Psoas muscle (tissue), 8 donors: ENCODE measurements around the gene CES3. TPM values are rescaled to one million over a fixed set of nuclear protein-coding genes. Genes with fewer than 3 reads are reported as not detected.

ENCODE experiments used
- ATAC-seq, 4 donors: fragments of 200-7000 bp; cut with Tn5 transposase; one replicate each; pipeline ENCODE4 v1.9.1; 2020; ENCODE audit warnings: moderate library complexity in 3 of 4, mild to moderate bottlenecking in 2 of 4
- DNase-seq, 2 donors: peaks; one replicate each; pipeline ENCODE4 v3.0.0-alpha.2; 2020
- H3K27ac ChIP-seq: fragments of 200-600 bp; one replicate; pipeline ENCODE4 v1.8.0; 2022
- H3K27me3 ChIP-seq, 3 donors: fragments of 200-600 bp in 1 of 3; one replicate each; pipeline versions ENCODE4 v1.6.1 to v1.8.0; 2013 to 2022; ENCODE audit warnings: low read length in 2 of 3, mild to moderate bottlenecking in 2 of 3, moderate library complexity in 1 of 3; ENCODE audit not compliant: insufficient read depth in 3 of 3
- H3K36me3 ChIP-seq, 2 donors: fragments of 200-600 bp in 1 of 2; one replicate each; pipeline versions ENCODE4 v1.6.1 to v1.8.0; 2013 to 2022; ENCODE audit warnings: low read depth in 1 of 2, mild to moderate bottlenecking in 1 of 2, moderate library complexity in 1 of 2; ENCODE audit not compliant: insufficient read depth in 1 of 2
- H3K4me1 ChIP-seq: fragments of 200-600 bp; one replicate; pipeline ENCODE4 v1.8.0; 2022
- H3K4me3 ChIP-seq: fragments of 200-600 bp; one replicate; pipeline ENCODE4 v1.8.0; 2022; ENCODE audit warnings: mild to moderate bottlenecking
- H3K9me3 ChIP-seq: fragments of 200-600 bp; one replicate; pipeline ENCODE4 v1.8.0; 2022
- WGBS, 3 donors: extraction: QIAGEN DNeasy Blood & Tissue Kit; methylation state at CpG; one replicate each; pipeline versions ENCODE4 v1.1.6 to v1.1.7; 2013; 5-methylcytosine and 5-hydroxymethylcytosine counted together
- intact Hi-C, 2 donors: fragments of 100-400 bp; cut with DNase I; formaldehyde crosslinking; loops; one replicate each; pipeline versions ENCODE4 v1.11.0 to v1.14.2; 2022
- polyA plus RNA-seq, 3 donors: library from polyadenylated mRNA; stranded (reverse); fragments of 200-250 nt; gene quantifications; one replicate each; pipeline ENCODE4 v1.2.3, GENCODE V29; 2013
- total RNA-seq, 4 donors: library from RNA; stranded (reverse); fragmentation: NEBNext Ultra II Directional in 2 of 4; extraction: Animal tissue kit (Norgen Biotek cat#: 25700) in 2 of 4; gene quantifications; one replicate each; pipeline versions ENCODE4 v1.2.1 to v1.2.4, GENCODE V29; 2021 to 2023
- TF ChIP-seq, protein P1 (sequence below): fragments of 200-600 bp; IDR thresholded peaks from one replicate; pipeline ENCODE4 v1.8.0; 2022; ENCODE audit warnings: antibody characterized with exemption
- donor health status: healthy with polysubstance abuse.
- donor health status: DM: no; HTN: no; CAD: no; lungs with moderate emphysema.
- donor health status: Bipolar disorder and iron deficiency.
- donor health status: healthy.
- donor health status: DM: yes; HTN: yes; CAD: no.
- donor health status: DM: no; HTN: no; CAD: no.
- donor health status: DM: no; HTN: no; CAD: no.
- donor health status: DM: yes; HTN: yes; CAD: no.

CES3 gene
- total and polyA plus RNA-seq, 7 donors, result 0.48 to 15.2 (median 9.7) TPM

DNA sequence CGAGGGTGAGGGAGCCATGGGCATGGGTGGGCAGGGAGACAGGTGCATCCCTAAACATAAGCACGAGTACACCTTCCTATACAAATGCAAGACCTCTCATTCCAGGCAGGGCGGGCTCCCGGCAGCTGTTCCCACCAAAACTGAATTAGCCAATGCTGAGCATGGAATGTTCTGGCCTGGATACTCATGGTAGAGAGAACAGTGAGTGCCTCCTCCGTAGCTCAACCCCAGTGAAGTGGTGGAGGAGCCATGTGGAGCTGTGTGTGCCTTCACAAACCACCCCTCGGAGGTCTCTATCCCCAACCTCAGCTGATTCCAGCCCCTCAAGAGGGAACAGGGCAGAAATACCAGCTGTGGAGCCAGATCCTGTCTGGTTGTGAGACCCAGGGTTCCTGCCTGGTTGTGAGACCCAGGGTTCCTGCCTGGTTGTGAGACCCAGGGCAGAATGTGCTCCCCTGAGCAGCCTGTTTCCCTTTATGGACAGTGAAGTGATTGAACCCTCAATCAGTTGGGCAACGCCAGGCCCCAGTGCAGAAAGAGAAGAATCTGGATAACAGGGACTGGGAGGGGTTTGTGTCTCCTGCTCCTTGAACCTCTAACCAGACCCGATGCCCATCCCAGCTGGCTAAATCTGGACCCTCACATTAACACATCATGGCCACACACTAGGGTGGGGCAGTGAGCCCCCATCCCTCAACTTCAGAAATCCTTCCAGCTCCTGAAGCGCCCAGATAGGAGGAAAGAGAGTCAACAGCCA is 40.0 kb upstream of the CES3 start:
- 30 to 43% (median 38%) methylated on average over 9 of the region's 9 CpGs for WGBS, 3 donors
- Histone ChIP-seq H3K4me1 (no peaks in the 10 kb centered on the region), H3K27ac (peak overlapping the region; percentile 96), H3K9me3 (no peaks in the 10 kb centered on the region), H3K4me3 (peak overlapping the region; percentile 67), H3K27me3 (no peaks in the 10 kb centered on the region), H3K36me3 (peaks cover 0 to 32% of the 10 kb centered on the region in 2 donors)
- ATAC-seq (peak; percentile 16 to 53 (median 36)), DNase-seq (peak in 1 of 2 donors; percentile 53)
- TF ChIP-seq, protein P1, sequence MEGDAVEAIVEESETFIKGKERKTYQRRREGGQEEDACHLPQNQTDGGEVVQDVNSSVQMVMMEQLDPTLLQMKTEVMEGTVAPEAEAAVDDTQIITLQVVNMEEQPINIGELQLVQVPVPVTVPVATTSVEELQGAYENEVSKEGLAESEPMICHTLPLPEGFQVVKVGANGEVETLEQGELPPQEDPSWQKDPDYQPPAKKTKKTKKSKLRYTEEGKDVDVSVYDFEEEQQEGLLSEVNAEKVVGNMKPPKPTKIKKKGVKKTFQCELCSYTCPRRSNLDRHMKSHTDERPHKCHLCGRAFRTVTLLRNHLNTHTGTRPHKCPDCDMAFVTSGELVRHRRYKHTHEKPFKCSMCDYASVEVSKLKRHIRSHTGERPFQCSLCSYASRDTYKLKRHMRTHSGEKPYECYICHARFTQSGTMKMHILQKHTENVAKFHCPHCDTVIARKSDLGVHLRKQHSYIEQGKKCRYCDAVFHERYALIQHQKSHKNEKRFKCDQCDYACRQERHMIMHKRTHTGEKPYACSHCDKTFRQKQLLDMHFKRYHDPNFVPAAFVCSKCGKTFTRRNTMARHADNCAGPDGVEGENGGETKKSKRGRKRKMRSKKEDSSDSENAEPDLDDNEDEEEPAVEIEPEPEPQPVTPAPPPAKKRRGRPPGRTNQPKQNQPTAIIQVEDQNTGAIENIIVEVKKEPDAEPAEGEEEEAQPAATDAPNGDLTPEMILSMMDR, result no peak
- intact Hi-C loops, result no loop called here

DNA sequence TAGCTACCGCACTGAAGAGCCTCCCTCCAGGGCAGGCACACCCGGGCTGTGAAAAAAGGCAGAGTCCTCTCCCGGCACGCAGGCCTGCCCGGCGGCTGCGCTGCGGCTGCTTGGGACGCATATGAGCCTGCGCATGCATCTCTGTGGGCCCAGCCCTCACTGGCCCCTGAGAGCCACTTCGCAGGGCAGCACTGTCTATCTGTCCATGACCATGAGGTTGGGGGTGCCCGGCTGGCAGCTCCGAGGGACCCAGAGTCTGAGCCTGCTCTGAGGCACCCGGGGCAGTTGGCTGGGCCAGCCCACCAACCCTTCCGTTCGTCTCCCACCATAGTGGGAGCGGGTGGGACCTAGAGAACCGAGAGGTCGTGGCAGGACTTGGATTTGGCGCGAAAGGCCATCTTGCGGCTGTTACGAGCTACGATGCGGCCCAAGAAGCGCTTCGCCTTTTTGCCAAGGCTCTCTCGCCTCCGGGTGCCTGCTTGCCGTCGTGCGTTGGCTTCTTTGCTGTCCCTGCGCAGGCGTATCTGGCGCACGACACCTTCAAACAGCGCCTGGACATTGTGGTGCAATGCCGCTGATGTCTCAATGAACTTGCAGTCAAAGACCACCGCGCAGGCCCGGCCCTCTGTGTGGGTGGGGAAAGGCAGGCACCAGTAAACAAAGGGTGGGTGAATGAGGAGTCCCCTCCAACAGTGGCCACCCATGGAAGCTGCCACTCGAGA is 39.2 kb upstream of the CES3 start:
- no peaks in the 10 kb centered on the region for H3K9me3 ChIP-seq
- H3K4me1 ChIP-seq, result peaks cover 7% of the 10 kb centered on the region
- H3K27ac ChIP-seq, result peak overlapping the region; percentile 96
- H3K36me3 ChIP-seq, result peaks cover 0 to 32% of the 10 kb centered on the region in 2 donors
- intact Hi-C loops, result no loop called here
- 56 to 75% (median 57%) methylated on average over 42 of the region's 42 CpGs for WGBS, 3 donors
- H3K27me3 ChIP-seq, result no peaks in the 10 kb centered on the region
- DNase-seq (peak; percentile 56 to 69), ATAC-seq (peak in 2 of 4 donors; percentile 1 to 4)
- peak overlapping the region; percentile 67 for H3K4me3 ChIP-seq
- TF ChIP-seq, protein P1, result no peak

DNA sequence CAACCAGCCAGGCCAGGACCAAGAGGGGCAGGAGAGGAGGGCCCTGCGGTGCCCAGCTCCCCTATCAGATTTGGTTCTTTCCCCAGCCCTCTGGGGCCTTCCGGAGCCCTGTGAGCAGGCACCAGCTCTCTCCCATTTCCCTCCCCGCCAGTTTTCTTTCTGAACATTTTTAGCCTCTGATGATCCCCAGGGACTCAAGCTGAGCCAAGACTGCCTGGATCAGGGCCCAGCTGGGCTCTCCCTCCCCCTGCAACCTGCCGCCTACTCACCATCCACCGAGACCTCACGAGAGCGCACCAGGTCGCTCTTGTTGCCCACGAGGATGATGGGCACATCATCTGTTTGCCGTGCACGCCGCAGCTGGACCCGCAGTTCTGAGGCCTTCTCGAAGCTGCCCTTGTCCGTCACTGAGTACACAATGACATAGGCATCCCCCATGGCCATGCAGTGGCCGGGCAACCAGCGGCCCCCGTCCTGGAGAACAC is 37.8 kb upstream of the CES3 start:
- H3K4me3 ChIP-seq, result peak overlapping the region; percentile 67
- DNase-seq (peak; percentile 57 to 85), ATAC-seq (peak in 1 of 4 donors; percentile 17)
- H3K36me3 ChIP-seq, result peaks cover 0 to 32% of the 10 kb centered on the region in 2 donors
- WGBS, 3 donors, result 12 to 16% (median 14%) methylated on average over 18 of the region's 18 CpGs
- peaks cover 17% of the 10 kb centered on the region for H3K4me1 ChIP-seq
- H3K27me3 ChIP-seq, result no peaks in the 10 kb centered on the region
- peak overlapping the region; percentile 96 for H3K27ac ChIP-seq
- no peaks in the 10 kb centered on the region for H3K9me3 ChIP-seq
- TF ChIP-seq, protein P1, result no peak
- intact Hi-C loops, result no loop called here

DNA sequence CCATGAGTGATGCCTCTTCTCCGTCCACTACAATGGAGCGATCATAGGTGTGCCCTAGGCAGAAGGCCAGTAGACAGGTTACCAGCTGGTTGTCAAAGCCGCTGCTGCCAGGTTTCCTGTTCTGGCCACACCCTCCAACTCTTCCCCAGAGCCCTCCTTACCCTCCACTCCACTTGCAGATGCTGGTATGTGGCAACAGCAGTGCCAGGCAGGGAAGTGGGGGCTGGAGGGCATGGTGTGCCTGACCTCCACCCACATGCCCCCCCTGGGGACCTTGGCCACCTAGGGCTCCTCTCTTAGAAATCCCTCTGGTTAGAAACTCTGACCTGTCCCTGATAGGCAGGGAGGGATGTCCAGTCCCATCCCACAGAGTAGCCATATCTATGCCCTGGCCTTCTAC is 37.2 kb upstream of the CES3 start:
- no peak for DNase-seq
- H3K27ac ChIP-seq, result peak overlapping the region; percentile 96
- TF ChIP-seq, protein P1, result no peak
- H3K4me1 ChIP-seq, result peaks cover 22% of the 10 kb centered on the region
- H3K9me3 ChIP-seq, result no peaks in the 10 kb centered on the region
- intact Hi-C loops, result no loop called here
- ATAC-seq, result no peak
- WGBS, 3 donors, result 23 to 45% (median 25%) methylated on average over 3 of the region's 3 CpGs
- H3K27me3 ChIP-seq, result no peaks in the 10 kb centered on the region
- H3K36me3 ChIP-seq, result peaks cover 0 to 32% of the 10 kb centered on the region in 2 donors
- H3K4me3 ChIP-seq, result peak overlapping the region; percentile 67
